IPS-18c (cell line): Measurements from ENCODE around the gene CRADD.
"Not testable (repeated sequence)": the region's sequence is repeated elsewhere in the genome, so short reads cannot be mapped to it uniquely, and the experiment has no call there.

Source experiments
- H3K4me3 ChIP-seq: 2 replicates; pipeline ENCODE4 v1.7.0; 2013; ENCODE audit warnings: low read depth, mild to moderate bottlenecking, low read length, moderate library complexity; ENCODE audit not compliant: insufficient read depth
- H3K9me3 ChIP-seq: one replicate; pipeline ENCODE4 v1.6.1; 2013; ENCODE audit warnings: mild to moderate bottlenecking, low read length, moderate library complexity; ENCODE audit not compliant: control insufficient read depth, insufficient read depth

CRADD gene

GRCh38 chr12:93850481-93851256 lies 173.5 kb downstream of the CRADD start:
- Histone ChIP-seq H3K4me3 (no peak overlapping the region), H3K9me3 (no peaks in the 10 kb centered on the region)

GRCh38 chr12:93851257-93851671 lies 174.1 kb downstream of the CRADD start:
- no peak overlapping the region for H3K4me3 ChIP-seq

GRCh38 chr12:93852173-93852591 lies 175.0 kb downstream of the CRADD start:
- H3K4me3 ChIP-seq = no peak overlapping the region
- no peaks in the 10 kb centered on the region for H3K9me3 ChIP-seq

More at GRCh38 chr12:93851257-93851671, 174.1 kb downstream of the CRADD start:
- H3K9me3 ChIP-seq = no peaks in the 10 kb centered on the region

GRCh38 chr12:93853698-93854478 lies 176.7 kb downstream of the CRADD start:
- no peaks in the 10 kb centered on the region for H3K9me3 ChIP-seq
- no peak overlapping the region for H3K4me3 ChIP-seq

- Histone ChIP-seq H3K4me3 (no peak overlapping the region), H3K9me3 (no peaks in the 10 kb centered on the region)
Observed at GRCh38 chr12:93855261-93855660, 178.1 kb downstream of the CRADD start.

GRCh38 chr12:93856611-93857010 lies 179.4 kb downstream of the CRADD start:
- Histone ChIP-seq H3K9me3 (no peaks in the 10 kb centered on the region), H3K4me3 (no peak overlapping the region)

GRCh38 chr12:93857279-93857938 lies 180.2 kb downstream of the CRADD start:
- H3K9me3 ChIP-seq = no peaks in the 10 kb centered on the region
- H3K4me3 ChIP-seq = no peak overlapping the region

- Histone ChIP-seq H3K4me3 (no peak overlapping the region), H3K9me3 (no peaks in the 10 kb centered on the region)
Observed at GRCh38 chr12:93857991-93858447, 180.8 kb downstream of the CRADD start.

- Histone ChIP-seq H3K4me3 (no peak overlapping the region), H3K9me3 (no peaks in the 10 kb centered on the region)
Observed at GRCh38 chr12:93860668-93861373, 183.6 kb downstream of the CRADD start.

GRCh38 chr12:93862424-93862823 lies 185.2 kb downstream of the CRADD start:
- H3K9me3 ChIP-seq = no peaks in the 10 kb centered on the region
- H3K4me3 ChIP-seq = no peak overlapping the region

- H3K4me3 ChIP-seq = no peak overlapping the region
- no peaks in the 10 kb centered on the region for H3K9me3 ChIP-seq
Observed at GRCh38 chr12:93865751-93866150, 188.6 kb downstream of the CRADD start.

GRCh38 chr12:93868771-93869170 lies 191.6 kb downstream of the CRADD start:
- H3K9me3 ChIP-seq = no peaks in the 10 kb centered on the region

GRCh38 chr12:93870020-93870795 lies 193.0 kb downstream of the CRADD start:
- Histone ChIP-seq H3K4me3 (no peak overlapping the region), H3K9me3 (no peaks in the 10 kb centered on the region)

More at GRCh38 chr12:93868771-93869170, 191.6 kb downstream of the CRADD start:
- no peak overlapping the region for H3K4me3 ChIP-seq

- H3K9me3 ChIP-seq = not testable (repeated sequence)
Observed at GRCh38 chr12:93871566-93871965, 194.4 kb downstream of the CRADD start.

GRCh38 chr12:93873561-93873960 lies 196.4 kb downstream of the CRADD start:
- H3K9me3 ChIP-seq = no peaks in the 10 kb centered on the region
- no peak overlapping the region for H3K4me3 ChIP-seq

More at GRCh38 chr12:93871566-93871965, 194.4 kb downstream of the CRADD start:
- not testable (repeated sequence) for H3K4me3 ChIP-seq

GRCh38 chr12:93875157-93875556 lies 198.0 kb downstream of the CRADD start:
- no peak overlapping the region for H3K4me3 ChIP-seq
- H3K9me3 ChIP-seq = no peaks in the 10 kb centered on the region
